Subcutaneous adipose tissue (tissue), 4 donors: Measurements from ENCODE around the gene MAPK4. TPM values are rescaled to one million over a fixed set of nuclear protein-coding genes. Genes with fewer than 3 reads are reported as not detected.

Experiments used
- CTCF ChIP-seq: fragments of 450-650 bp; IDR thresholded peaks from one replicate; pipeline ENCODE4 v1.5.1; 2016; ENCODE audit warnings: low read depth, mild to moderate bottlenecking, control low read depth, antibody characterized with exemption, moderate library complexity
- total RNA-seq, 4 donors: library from RNA; depleted of rRNA; stranded (reverse); fragments of >200 nt; gene quantifications; one replicate each; pipeline ENCODE4 v1.1.0, GENCODE V29; 2016

MAPK4 gene
- total RNA-seq, 4 donors from 2014 or later, result 0.16 to 0.51 (median 0.22) TPM; not detected in 1

GRCh38 chr18:50638884-50639420 is 79.1 kb downstream of the MAPK4 start:
- no peak for TF ChIP-seq CTCF

DNA sequence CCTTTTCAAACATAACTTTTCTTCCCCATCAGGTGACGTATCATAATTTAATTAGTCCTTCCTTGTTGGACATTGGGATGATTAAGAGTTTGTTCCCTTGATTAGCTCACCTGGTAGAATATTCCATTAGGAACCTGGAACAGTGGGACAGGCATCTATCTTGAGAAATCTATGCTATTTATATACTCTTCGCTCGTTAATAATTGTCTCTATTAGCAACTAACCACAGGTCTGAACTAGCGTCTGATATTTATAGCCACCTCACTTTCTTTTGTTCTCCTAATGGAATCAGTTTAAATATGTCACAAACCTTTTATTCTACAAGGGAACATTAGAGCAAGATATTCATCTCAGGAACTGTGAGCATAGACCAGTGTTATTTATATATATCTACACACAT is 79.8 kb downstream of the MAPK4 start:
- no peak for TF ChIP-seq CTCF

GRCh38 chr18:50642439-50642838 is 82.6 kb downstream of the MAPK4 start:
- no peak for TF ChIP-seq CTCF

GRCh38 chr18:50644146-50644545 is 84.3 kb downstream of the MAPK4 start:
- no peak for TF ChIP-seq CTCF

DNA sequence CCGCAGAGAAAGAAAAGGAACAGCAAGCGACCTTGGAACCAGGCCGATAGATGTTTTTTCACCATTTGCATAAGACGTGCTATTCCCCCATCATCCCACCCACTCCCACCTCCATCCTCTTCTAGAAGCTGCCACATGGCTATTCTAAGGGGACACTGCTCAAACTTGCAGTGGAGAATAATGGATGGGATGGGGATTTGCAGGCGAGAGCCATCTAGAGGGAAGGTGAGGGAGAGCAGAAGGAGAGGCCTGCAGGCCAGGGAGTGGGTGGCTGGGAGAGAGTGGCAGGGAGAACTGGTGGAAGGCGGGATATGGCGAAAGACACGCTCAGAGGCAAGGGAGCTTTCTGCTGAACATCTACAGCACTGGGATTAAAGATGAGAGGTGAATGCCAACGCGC is 84.9 kb downstream of the MAPK4 start:
- TF ChIP-seq CTCF, result no peak

DNA sequence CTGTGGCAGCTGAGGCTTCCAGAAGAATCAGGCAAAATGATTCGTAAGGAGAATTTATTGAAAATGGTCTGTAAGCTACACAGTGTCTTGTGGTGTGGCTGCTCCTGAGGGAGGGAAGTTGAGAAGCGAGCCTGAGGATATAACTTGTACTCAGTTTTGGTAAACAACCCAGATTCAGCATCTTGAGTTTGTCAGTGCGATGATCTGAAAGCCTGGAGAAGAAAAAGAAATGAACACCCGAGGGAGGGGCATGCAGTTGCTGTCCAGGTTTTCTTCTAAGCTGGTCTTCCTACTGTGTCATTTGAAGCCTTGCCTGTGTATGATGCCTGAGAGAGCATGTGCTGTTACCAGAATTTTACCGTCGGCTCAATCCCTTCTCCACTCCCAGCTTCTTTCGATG is 87.3 kb downstream of the MAPK4 start:
- TF ChIP-seq CTCF, result no peak

- TF ChIP-seq CTCF, result no peak
These were observed 87.9 kb downstream of the MAPK4 start for GRCh38 chr18:50647792-50648191.

- TF ChIP-seq CTCF, result no peak
These were observed 89.9 kb downstream of the MAPK4 start for GRCh38 chr18:50649821-50650220.
